ENCODE results near the gene BFSP2.

- TF ChIP-seq CTCF (IDR thresholded peaks at IDR 0.05; ENCODE audit: poor library complexity) (no peak), EZH2 (IDR thresholded peaks at IDR 0.05; ENCODE audit: borderline replicate concordance) (no peak), EZH2phosphoT487 (IDR thresholded peaks at IDR 0.05; ENCODE audit: low read depth, severe bottlenecking, unreplicated experiment) (peak; percentile 77)
Observed at GRCh38 chr3:133474251-133474801, 74.5 kb downstream of the BFSP2 start.
